Activated gamma-delta T cell (primary cell): Measurements from ENCODE around the gene ZNF578.
"Not testable (repeated sequence)": the region's sequence is repeated elsewhere in the genome, so short reads cannot be mapped to it uniquely, and the experiment has no call there.

Source experiments
- DNase-seq: peaks from one replicate; lab custom pipeline; 2025; lab: John Stamatoyannopoulos, UW

Gene ZNF578

GRCh38 chr19:52516191-52516590 is 62.8 kb downstream of the ZNF578 start:
- DNase-seq = no peak

- DNase-seq = no peak
Measured at GRCh38 chr19:52518646-52519045, 65.3 kb downstream of the ZNF578 start.

- DNase-seq = not testable (repeated sequence)
Measured at GRCh38 chr19:52519175-52519574, 65.8 kb downstream of the ZNF578 start.

- no peak for DNase-seq
Measured at GRCh38 chr19:52520013-52520412, 66.7 kb downstream of the ZNF578 start.

GRCh38 chr19:52522551-52522950 is 69.2 kb downstream of the ZNF578 start:
- no peak for DNase-seq

GRCh38 chr19:52524086-52524485 is 70.7 kb downstream of the ZNF578 start:
- no peak for DNase-seq

GRCh38 chr19:52527134-52527955 is 74.0 kb downstream of the ZNF578 start, which contains the start of gene ZNF808:
ZNF808 (plus strand) TSS chr19:52527668; CDS start chr19:52543285, 15,617 bp downstream.
- peak; percentile 98 for DNase-seq

GRCh38 chr19:52527956-52528351 is 74.6 kb downstream of the ZNF578 start:
- DNase-seq = no peak

- DNase-seq = no peak
Measured at GRCh38 chr19:52532480-52532879, 79.1 kb downstream of the ZNF578 start.

- no peak for DNase-seq
Measured at GRCh38 chr19:52533901-52534300, 80.5 kb downstream of the ZNF578 start.

- DNase-seq = not testable (repeated sequence)
Measured at GRCh38 chr19:52535385-52535770, 82.0 kb downstream of the ZNF578 start.

GRCh38 chr19:52535771-52536447 is 82.6 kb downstream of the ZNF578 start:
- DNase-seq = peak; percentile 76

GRCh38 chr19:52536448-52536800 is 83.1 kb downstream of the ZNF578 start:
- DNase-seq = peak; percentile 32

GRCh38 chr19:52538815-52539214 is 85.5 kb downstream of the ZNF578 start:
- DNase-seq = not testable (repeated sequence)

GRCh38 chr19:52541176-52541575 is 87.8 kb downstream of the ZNF578 start:
- not testable (repeated sequence) for DNase-seq

GRCh38 chr19:52541608-52542007 is 88.3 kb downstream of the ZNF578 start:
- no peak for DNase-seq

GRCh38 chr19:52542541-52542940 is 89.2 kb downstream of the ZNF578 start:
- not testable (repeated sequence) for DNase-seq

GRCh38 chr19:52542984-52543664 is 89.8 kb downstream of the ZNF578 start:
- DNase-seq = no peak

GRCh38 chr19:52554216-52554971 is 101.0 kb downstream of the ZNF578 start:
- DNase-seq = no peak

GRCh38 chr19:52557231-52557995 is 104.1 kb downstream of the ZNF578 start:
- DNase-seq = no peak
